Measurements from ENCODE around the gene ANKRD35. TPM values are rescaled to one million over a fixed set of nuclear protein-coding genes. Genes with fewer than 3 reads are reported as not detected.

The ANKRD35 gene
- polyA plus RNA-seq, 4 donors: 0.61 to 1.8 (median 1.1) TPM; not detected in 1

DNA sequence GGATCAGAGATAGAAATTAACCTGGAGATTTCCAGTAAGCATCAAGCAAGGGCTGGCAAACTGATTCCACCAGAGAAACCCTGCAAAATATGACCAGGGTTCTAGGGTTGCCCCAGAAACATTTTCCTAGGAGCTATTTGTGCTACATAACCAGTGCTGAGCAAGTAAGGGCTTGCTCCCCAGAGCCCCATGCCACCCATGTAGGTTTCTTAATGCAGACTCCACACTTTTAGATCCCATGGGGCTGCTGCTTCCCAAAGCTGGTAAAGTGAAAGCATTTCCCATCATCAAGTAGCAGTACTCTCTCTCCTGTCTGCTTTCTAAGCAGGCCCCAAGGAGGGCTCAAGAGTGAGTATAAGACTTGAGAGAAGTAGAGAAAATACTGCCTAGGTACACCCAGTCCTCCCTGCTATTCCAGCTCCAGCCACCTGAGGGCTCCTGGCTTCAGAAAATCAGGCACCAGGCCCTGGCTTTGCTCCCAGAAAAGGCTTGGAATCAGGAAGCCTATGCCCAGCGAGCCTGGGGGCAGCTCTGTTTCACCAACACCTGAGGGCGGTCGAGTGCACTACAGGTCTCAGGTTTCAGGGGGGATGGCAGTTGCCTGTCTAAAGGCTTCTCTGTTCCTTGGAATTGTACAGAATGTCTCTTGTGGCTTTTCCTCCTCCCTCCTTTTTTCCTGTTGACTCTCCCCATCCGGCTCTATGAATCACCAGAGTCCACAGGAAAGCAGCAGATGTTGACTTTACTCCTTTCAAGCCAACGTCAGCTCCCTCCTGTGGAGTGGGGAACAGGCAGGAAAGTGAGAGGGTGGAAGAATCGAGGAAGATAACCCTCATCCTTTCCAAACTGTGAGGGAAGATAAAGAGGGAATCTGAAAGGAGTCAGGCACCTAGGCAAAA is 6.2 kb upstream of the ANKRD35 start:
- Histone ChIP-seq H3K27me3 (ENCODE audit: control insufficient read depth in 3 of 3, insufficient read depth in 3 of 3, low read length in 3 of 3) (no peaks in the 10 kb centered on the region), H3K9me3 (ENCODE audit: control insufficient read depth in 2 of 2, insufficient read depth in 1 of 2, low read depth in 1 of 2, low read length in 1 of 2) (no peaks in the 10 kb centered on the region), H3K4me1 (ENCODE audit: control insufficient read depth in 3 of 3, insufficient read depth in 2 of 3, low read depth in 1 of 3, low read length in 2 of 3) (peaks cover 0 to 21% (median 11%) of the 10 kb centered on the region in 3 donors), H3K27ac (ENCODE audit: low read depth in 1 of 3, low read length in 2 of 3) (peak overlapping the region; percentile 57 to 96 (median 60)), H3K36me3 (ENCODE audit: control insufficient read depth in 3 of 3, insufficient read depth in 2 of 3, low read depth in 1 of 3, low read length in 3 of 3) (no peaks in the 10 kb centered on the region), H3K4me3 (ENCODE audit: low read depth in 1 of 3, low read length in 3 of 3) (peak overlapping the region in 1 of 3 donors; percentile 16)
- 5 to 23% (median 14%) methylated on average over 6 of the region's 6 CpGs for WGBS, 3 donors
- FAIRE-seq (no peak), DNase-seq (peak; percentile 89 to 96)

DNA sequence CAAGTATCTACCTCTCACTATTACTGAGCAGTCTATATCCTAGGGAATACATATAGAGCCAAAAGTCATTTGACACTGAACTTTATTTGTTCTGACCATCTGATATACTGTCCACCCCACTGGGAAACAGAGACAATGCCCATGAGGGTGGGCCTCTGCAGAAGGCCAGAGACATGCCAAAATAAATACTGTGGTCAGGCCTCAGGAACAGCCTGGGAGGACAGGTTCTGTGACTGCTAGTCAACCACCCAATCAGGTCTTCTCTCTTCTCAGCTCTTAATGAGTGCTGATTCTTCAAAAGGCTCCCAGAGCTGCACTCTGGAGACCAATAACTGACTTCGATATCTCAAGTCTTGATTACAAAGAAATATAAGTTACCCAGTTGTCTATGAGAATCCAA is 5.5 kb upstream of the ANKRD35 start:
- Histone ChIP-seq H3K4me3 (ENCODE audit: low read depth in 1 of 3, low read length in 3 of 3) (no peak overlapping the region), H3K27ac (ENCODE audit: low read depth in 1 of 3, low read length in 2 of 3) (peak overlapping the region in 2 of 3 donors; percentile 57 to 96), H3K36me3 (ENCODE audit: control insufficient read depth in 3 of 3, insufficient read depth in 2 of 3, low read depth in 1 of 3, low read length in 3 of 3) (no peaks in the 10 kb centered on the region), H3K9me3 (ENCODE audit: control insufficient read depth in 2 of 2, insufficient read depth in 1 of 2, low read depth in 1 of 2, low read length in 1 of 2) (no peaks in the 10 kb centered on the region), H3K4me1 (ENCODE audit: control insufficient read depth in 3 of 3, insufficient read depth in 2 of 3, low read depth in 1 of 3, low read length in 2 of 3) (peaks cover 0 to 21% (median 13%) of the 10 kb centered on the region in 3 donors), H3K27me3 (ENCODE audit: control insufficient read depth in 3 of 3, insufficient read depth in 3 of 3, low read length in 3 of 3) (no peaks in the 10 kb centered on the region)
- DNase-seq (peak in 1 of 2 donors; percentile 20), FAIRE-seq (no peak)
- WGBS, 3 donors: 21 to 45% (median 32%) methylated on average over 1 of the region's 1 CpG

DNA sequence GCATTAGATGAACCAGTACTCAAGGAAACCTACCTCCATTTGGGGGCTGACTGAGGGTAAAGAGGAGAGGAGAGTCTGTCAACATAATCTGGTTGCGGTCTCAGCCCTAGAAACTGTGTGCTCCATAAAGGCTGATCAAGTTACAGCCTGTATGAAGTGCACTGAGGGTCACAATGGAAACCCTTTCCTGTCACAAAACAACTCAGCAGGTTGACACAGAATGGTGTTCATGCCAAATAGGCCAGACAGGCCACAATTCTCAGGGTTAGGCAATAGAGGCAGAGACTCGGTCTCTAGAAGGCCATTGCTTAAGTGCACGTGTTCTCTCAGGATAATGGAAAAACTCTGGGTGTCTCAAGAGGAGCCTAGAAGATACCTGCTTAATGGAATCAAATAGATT is 4.1 kb upstream of the ANKRD35 start:
- no peak for FAIRE-seq
- H3K4me1 ChIP-seq (ENCODE audit: control insufficient read depth in 3 of 3, insufficient read depth in 2 of 3, low read depth in 1 of 3, low read length in 2 of 3): peaks cover 0 to 21% (median 13%) of the 10 kb centered on the region in 3 donors
- H3K9me3 ChIP-seq (ENCODE audit: control insufficient read depth in 2 of 2, insufficient read depth in 1 of 2, low read depth in 1 of 2, low read length in 1 of 2): no peaks in the 10 kb centered on the region
- H3K36me3 ChIP-seq (ENCODE audit: control insufficient read depth in 3 of 3, insufficient read depth in 2 of 3, low read depth in 1 of 3, low read length in 3 of 3): no peaks in the 10 kb centered on the region
- no peak overlapping the region for H3K4me3 ChIP-seq (ENCODE audit: low read depth in 1 of 3, low read length in 3 of 3)
- peaks cover 0 to 9% (median 0%) of the 10 kb centered on the region in 3 donors for H3K27me3 ChIP-seq (ENCODE audit: control insufficient read depth in 3 of 3, insufficient read depth in 3 of 3, low read length in 3 of 3)
- DNase-seq: no peak
- H3K27ac ChIP-seq (ENCODE audit: low read depth in 1 of 3, low read length in 2 of 3): no peak overlapping the region
- WGBS, 3 donors: 91 to 92% (median 91%) methylated on average over 3 of the region's 3 CpGs

DNA sequence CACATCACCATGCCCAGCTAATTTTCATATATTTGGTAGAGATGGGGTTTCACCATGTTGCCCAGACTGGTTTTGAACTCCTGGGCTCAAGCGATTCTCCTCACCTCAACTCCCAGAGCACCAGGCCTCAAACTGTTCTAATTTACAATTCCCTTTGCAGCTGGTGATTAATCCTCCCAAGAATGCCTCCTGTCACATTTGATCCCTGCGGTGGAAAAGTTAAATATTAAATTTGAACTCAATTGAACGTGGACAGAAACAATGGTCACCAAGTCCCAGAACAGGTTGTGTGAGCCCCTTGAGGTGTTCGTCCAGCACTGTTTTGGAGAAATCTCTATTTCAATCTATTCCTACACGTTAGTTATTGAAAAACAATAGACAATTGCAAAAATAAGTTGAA is 2.0 kb upstream of the ANKRD35 start:
- no peak overlapping the region for H3K27ac ChIP-seq (ENCODE audit: low read depth in 1 of 3, low read length in 2 of 3)
- DNase-seq: no peak
- no peak for FAIRE-seq

DNA sequence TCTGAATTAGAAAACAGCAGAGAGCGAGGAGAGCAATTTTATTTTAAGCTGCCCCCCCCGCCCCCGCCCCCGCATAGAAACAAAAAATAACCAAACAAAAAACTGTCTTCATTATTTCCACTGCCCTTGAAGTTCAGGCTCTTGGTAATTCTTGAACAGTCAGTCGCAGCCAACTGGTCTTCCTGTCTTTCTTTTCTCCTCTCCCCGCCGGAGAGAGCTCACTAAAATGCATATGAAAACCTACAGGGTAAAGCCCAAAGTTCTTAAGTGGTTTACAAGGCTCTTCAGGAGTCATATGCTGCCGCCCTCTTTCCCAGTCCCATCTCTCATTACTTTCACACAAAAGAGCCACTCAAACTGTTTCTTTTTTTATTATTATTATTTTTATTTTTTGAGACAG is 1.1 kb upstream of the ANKRD35 start:
- no peak for DNase-seq
- Histone ChIP-seq H3K4me3 (ENCODE audit: low read depth in 1 of 3, low read length in 3 of 3) (no peak overlapping the region), H3K27ac (ENCODE audit: low read depth in 1 of 3, low read length in 2 of 3) (no peak overlapping the region), H3K27me3 (ENCODE audit: control insufficient read depth in 3 of 3, insufficient read depth in 3 of 3, low read length in 3 of 3) (peaks cover 0 to 22% (median 0%) of the 10 kb centered on the region in 3 donors), H3K4me1 (ENCODE audit: control insufficient read depth in 3 of 3, insufficient read depth in 2 of 3, low read depth in 1 of 3, low read length in 2 of 3) (peaks cover 0 to 12% (median 8%) of the 10 kb centered on the region in 3 donors), H3K36me3 (ENCODE audit: control insufficient read depth in 3 of 3, insufficient read depth in 2 of 3, low read depth in 1 of 3, low read length in 3 of 3) (no peaks in the 10 kb centered on the region), H3K9me3 (ENCODE audit: control insufficient read depth in 2 of 2, insufficient read depth in 1 of 2, low read depth in 1 of 2, low read length in 1 of 2) (no peaks in the 10 kb centered on the region)
- 51 to 86% (median 83%) methylated on average over 8 of the region's 8 CpGs for WGBS, 3 donors
- FAIRE-seq: no peak

More for the DNA sequence above, 2.0 kb upstream of the ANKRD35 start:
- no peaks in the 10 kb centered on the region for H3K36me3 ChIP-seq (ENCODE audit: control insufficient read depth in 3 of 3, insufficient read depth in 2 of 3, low read depth in 1 of 3, low read length in 3 of 3)
- no peaks in the 10 kb centered on the region for H3K9me3 ChIP-seq (ENCODE audit: control insufficient read depth in 2 of 2, insufficient read depth in 1 of 2, low read depth in 1 of 2, low read length in 1 of 2)
- WGBS, 3 donors: 28 to 61% (median 53%) methylated on average over 5 of the region's 5 CpGs
- peaks cover 0 to 19% (median 13%) of the 10 kb centered on the region in 3 donors for H3K4me1 ChIP-seq (ENCODE audit: control insufficient read depth in 3 of 3, insufficient read depth in 2 of 3, low read depth in 1 of 3, low read length in 2 of 3)
- H3K27me3 ChIP-seq (ENCODE audit: control insufficient read depth in 3 of 3, insufficient read depth in 3 of 3, low read length in 3 of 3): peaks cover 0 to 22% (median 0%) of the 10 kb centered on the region in 3 donors
- H3K4me3 ChIP-seq (ENCODE audit: low read depth in 1 of 3, low read length in 3 of 3): no peak overlapping the region

DNA sequence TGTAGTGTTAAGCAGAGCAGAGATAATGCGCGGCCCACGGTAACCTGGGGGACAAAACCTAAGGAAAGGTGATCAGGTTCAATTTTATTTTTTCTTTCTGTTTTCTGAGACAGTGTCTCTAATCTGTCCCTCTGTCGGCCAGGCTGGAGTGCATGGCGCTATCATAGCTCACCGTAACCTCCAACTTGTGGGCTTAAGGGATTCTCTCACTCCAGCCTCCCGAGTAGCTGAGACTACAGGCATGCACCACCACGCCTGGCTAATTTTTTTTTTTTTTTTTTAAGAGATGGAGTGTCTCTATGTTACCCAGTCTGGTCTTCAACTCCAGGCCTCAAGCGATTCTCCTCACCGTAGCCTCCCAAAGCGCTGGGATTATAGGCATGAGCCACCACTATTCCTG is 724 bp upstream of the ANKRD35 start:
- 45 to 55% (median 50%) methylated on average over 11 of the region's 11 CpGs for WGBS, 3 donors
- FAIRE-seq (no peak), DNase-seq (no peak)
- Histone ChIP-seq H3K27me3 (ENCODE audit: control insufficient read depth in 3 of 3, insufficient read depth in 3 of 3, low read length in 3 of 3) (peaks cover 0 to 22% (median 0%) of the 10 kb centered on the region in 3 donors), H3K4me3 (ENCODE audit: low read depth in 1 of 3, low read length in 3 of 3) (peak overlapping the region; percentile 51 to 60 (median 52)), H3K36me3 (ENCODE audit: control insufficient read depth in 3 of 3, insufficient read depth in 2 of 3, low read depth in 1 of 3, low read length in 3 of 3) (no peaks in the 10 kb centered on the region), H3K4me1 (ENCODE audit: control insufficient read depth in 3 of 3, insufficient read depth in 2 of 3, low read depth in 1 of 3, low read length in 2 of 3) (peaks cover 0 to 8% (median 5%) of the 10 kb centered on the region in 3 donors), H3K9me3 (ENCODE audit: control insufficient read depth in 2 of 2, insufficient read depth in 1 of 2, low read depth in 1 of 2, low read length in 1 of 2) (no peaks in the 10 kb centered on the region), H3K27ac (ENCODE audit: low read depth in 1 of 3, low read length in 2 of 3) (no peak overlapping the region)

DNA sequence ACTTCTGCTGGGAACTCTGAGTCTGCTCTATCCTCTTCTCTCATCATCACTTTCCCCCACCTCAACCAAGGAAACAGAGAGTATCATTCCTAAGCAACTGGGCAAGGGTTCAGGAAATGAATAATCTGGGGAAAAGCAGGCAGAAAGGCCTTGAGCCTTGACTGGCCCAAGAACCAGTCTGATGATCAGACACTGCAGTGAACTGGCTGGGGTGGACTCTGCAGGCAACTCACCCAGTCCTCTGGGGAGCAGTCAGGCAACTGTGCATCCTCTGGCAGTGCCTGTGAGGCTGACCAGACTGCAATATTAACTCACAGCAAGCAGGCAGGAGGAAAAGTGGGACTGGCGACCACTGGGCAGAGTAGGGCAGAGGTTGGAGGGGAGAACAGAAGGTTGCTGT is 991 bp downstream of the ANKRD35 start:
- Histone ChIP-seq H3K27ac (ENCODE audit: low read depth in 1 of 3, low read length in 2 of 3) (no peak overlapping the region), H3K27me3 (ENCODE audit: control insufficient read depth in 3 of 3, insufficient read depth in 3 of 3, low read length in 3 of 3) (peaks cover 0 to 22% (median 0%) of the 10 kb centered on the region in 3 donors), H3K4me3 (ENCODE audit: low read depth in 1 of 3, low read length in 3 of 3) (no peak overlapping the region), H3K36me3 (ENCODE audit: control insufficient read depth in 3 of 3, insufficient read depth in 2 of 3, low read depth in 1 of 3, low read length in 3 of 3) (no peaks in the 10 kb centered on the region), H3K9me3 (ENCODE audit: control insufficient read depth in 2 of 2, insufficient read depth in 1 of 2, low read depth in 1 of 2, low read length in 1 of 2) (no peaks in the 10 kb centered on the region), H3K4me1 (ENCODE audit: control insufficient read depth in 3 of 3, insufficient read depth in 2 of 3, low read depth in 1 of 3, low read length in 2 of 3) (peaks cover 0 to 3% (median 0%) of the 10 kb centered on the region in 3 donors)
- FAIRE-seq: no peak
- DNase-seq: no peak
- WGBS, 3 donors: 70 to 92% (median 86%) methylated on average over 1 of the region's 1 CpG

DNA sequence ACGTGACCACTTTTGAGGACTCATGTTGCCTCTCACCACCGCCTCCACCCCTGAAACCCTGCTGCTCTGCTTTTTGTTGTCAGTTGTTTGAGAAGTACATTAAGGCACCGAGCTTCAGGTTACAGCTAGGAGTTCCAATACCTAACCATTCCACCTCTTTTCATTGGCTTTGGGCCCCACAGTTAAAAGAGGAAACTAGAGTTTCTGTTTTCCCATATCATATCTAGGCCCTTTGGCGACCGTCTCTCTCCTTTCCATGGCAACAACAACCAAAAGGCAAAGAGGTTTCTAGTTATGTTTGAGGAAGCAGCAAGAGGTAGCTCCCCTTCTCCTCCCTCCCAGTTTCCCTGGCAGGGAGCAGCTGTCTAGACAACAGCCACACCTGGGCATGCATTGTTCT is 5.9 kb downstream of the ANKRD35 start:
- no peak for FAIRE-seq
- whole genome bisulfite sequencing, 3 donors: 47 to 60% (median 58%) methylated on average over 5 of the region's 5 CpGs
- H3K27me3 ChIP-seq (ENCODE audit: control insufficient read depth in 3 of 3, insufficient read depth in 3 of 3, low read length in 3 of 3): peaks cover 0 to 19% (median 0%) of the 10 kb centered on the region in 3 donors
- no peak overlapping the region for H3K27ac ChIP-seq (ENCODE audit: low read depth in 1 of 3, low read length in 2 of 3)
- H3K36me3 ChIP-seq (ENCODE audit: control insufficient read depth in 3 of 3, insufficient read depth in 2 of 3, low read depth in 1 of 3, low read length in 3 of 3): no peaks in the 10 kb centered on the region
- no peaks in the 10 kb centered on the region for H3K9me3 ChIP-seq (ENCODE audit: control insufficient read depth in 2 of 2, insufficient read depth in 1 of 2, low read depth in 1 of 2, low read length in 1 of 2)
- no peak overlapping the region for H3K4me3 ChIP-seq (ENCODE audit: low read depth in 1 of 3, low read length in 3 of 3)
- DNase-seq: no peak
- H3K4me1 ChIP-seq (ENCODE audit: control insufficient read depth in 3 of 3, insufficient read depth in 2 of 3, low read depth in 1 of 3, low read length in 2 of 3): peaks cover 0 to 5% (median 0%) of the 10 kb centered on the region in 3 donors
